ENCODE measurements around the gene PNMA8B.
"Not testable (repeated sequence)": the region's sequence is repeated elsewhere in the genome, so short reads cannot be mapped to it uniquely, and the experiment has no call there.

The PNMA8B gene

DNA sequence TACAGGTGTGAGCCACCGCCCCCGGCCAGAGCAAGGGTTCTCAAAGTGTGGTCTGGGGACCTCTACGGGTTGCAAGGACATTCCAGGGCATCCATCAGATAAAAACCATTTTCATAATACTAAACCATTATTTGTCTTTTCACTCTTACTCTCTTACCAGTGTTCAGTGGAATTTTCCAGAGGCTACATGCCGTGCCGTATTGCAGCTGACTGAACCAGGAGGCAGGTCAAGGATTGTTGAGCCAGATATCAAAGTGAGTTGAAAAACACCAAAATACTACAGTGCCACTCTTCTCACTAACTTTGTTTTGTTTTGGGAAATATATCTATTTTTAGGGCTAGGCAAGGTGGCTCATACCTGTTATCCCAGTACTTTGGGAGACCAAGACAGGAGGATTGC, 7.2 kb upstream of the PNMA8B start (continued):
- TF ChIP-seq, protein P1, sequence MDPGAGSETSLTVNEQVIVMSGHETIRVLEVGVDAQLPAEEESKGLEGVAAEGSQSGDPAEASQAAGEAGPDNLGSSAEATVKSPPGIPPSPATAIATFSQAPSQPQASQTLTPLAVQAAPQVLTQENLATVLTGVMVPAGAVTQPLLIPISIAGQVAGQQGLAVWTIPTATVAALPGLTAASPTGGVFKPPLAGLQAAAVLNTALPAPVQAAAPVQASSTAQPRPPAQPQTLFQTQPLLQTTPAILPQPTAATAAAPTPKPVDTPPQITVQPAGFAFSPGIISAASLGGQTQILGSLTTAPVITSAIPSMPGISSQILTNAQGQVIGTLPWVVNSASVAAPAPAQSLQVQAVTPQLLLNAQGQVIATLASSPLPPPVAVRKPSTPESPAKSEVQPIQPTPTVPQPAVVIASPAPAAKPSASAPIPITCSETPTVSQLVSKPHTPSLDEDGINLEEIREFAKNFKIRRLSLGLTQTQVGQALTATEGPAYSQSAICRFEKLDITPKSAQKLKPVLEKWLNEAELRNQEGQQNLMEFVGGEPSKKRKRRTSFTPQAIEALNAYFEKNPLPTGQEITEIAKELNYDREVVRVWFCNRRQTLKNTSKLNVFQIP (CRISPR knock-in tag; IDR thresholded peaks at IDR 0.05; ENCODE audit: borderline replicate concordance, low read depth): no peak
- TF ChIP-seq TCF4 (CRISPR knock-in tag; IDR thresholded peaks at IDR 0.05; ENCODE audit: borderline replicate concordance): no peak

DNA sequence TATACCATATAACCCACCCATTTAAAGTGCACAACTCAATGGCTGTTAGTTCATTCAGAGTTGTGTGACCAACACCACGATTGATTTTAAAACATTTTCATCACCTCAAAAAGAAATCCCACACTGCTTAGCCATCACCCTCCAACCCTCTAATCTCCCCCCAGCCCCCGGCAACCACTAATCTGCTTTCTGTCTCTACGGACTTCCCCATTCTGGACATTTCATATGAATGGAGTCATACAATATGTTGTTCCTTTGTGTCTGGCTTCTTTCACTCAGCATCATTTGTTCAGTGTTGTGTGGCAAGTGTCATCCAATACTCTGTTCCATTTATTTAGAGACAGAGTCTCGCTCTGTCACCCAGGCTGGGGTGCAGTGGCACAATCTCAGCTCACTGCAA, 4.0 kb upstream of the PNMA8B start:
- no peak for ATAC-seq
- no peak for TF ChIP-seq OSR1 (CRISPR knock-in tag; IDR thresholded peaks at IDR 0.05)
- TF ChIP-seq, protein P2, sequence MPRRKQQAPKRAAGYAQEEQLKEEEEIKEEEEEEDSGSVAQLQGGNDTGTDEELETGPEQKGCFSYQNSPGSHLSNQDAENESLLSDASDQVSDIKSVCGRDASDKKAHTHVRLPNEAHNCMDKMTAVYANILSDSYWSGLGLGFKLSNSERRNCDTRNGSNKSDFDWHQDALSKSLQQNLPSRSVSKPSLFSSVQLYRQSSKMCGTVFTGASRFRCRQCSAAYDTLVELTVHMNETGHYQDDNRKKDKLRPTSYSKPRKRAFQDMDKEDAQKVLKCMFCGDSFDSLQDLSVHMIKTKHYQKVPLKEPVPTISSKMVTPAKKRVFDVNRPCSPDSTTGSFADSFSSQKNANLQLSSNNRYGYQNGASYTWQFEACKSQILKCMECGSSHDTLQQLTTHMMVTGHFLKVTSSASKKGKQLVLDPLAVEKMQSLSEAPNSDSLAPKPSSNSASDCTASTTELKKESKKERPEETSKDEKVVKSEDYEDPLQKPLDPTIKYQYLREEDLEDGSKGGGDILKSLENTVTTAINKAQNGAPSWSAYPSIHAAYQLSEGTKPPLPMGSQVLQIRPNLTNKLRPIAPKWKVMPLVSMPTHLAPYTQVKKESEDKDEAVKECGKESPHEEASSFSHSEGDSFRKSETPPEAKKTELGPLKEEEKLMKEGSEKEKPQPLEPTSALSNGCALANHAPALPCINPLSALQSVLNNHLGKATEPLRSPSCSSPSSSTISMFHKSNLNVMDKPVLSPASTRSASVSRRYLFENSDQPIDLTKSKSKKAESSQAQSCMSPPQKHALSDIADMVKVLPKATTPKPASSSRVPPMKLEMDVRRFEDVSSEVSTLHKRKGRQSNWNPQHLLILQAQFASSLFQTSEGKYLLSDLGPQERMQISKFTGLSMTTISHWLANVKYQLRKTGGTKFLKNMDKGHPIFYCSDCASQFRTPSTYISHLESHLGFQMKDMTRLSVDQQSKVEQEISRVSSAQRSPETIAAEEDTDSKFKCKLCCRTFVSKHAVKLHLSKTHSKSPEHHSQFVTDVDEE (CRISPR knock-in tag; IDR thresholded peaks at IDR 0.05): no peak
- no peak for TF ChIP-seq ZFP3 (CRISPR knock-in tag; IDR thresholded peaks at IDR 0.05)
- no peak for TF ChIP-seq PPARA (CRISPR knock-in tag; IDR thresholded peaks at IDR 0.05; ENCODE audit: borderline replicate concordance)
- TF ChIP-seq ARNTL (CRISPR knock-in tag; IDR thresholded peaks at IDR 0.05; ENCODE audit: borderline replicate concordance, low read depth): no peak
- no peak for TF ChIP-seq CSRNP3 (CRISPR knock-in tag; IDR thresholded peaks at IDR 0.05)

- no peak for ATAC-seq
- TF ChIP-seq ZNF565 (CRISPR knock-in tag; conservative IDR thresholded peaks at IDR 0.05; ENCODE audit: low read depth): no peak
- no peak for TF ChIP-seq CSDC2 (CRISPR knock-in tag; IDR thresholded peaks at IDR 0.05)
- no peak for TF ChIP-seq CSRNP3 (CRISPR knock-in tag; IDR thresholded peaks at IDR 0.05)
These were observed 2.1 kb upstream of the PNMA8B start for GRCh38 chr19:46497773-46498172.

DNA sequence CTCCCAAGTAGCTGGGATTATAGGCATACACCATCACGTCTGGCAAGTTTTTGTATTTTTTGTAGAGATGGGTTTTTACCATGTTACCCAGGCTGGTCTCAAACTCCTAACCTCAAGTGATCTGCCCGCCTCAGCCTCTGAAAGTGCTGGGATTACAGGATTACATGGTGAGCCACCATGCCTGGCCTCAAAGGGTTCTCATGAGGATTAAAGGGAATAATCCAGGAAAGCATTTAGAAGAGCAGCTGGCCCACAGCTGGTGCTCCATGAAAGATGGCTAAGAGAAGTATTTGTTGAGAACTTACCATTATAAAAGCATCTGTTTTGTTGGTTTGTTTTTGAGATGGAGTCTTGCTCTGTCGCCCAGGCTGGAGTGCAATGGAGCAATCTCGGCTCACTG, 1.2 kb upstream of the PNMA8B start:
- ATAC-seq: not testable (repeated sequence)

DNA sequence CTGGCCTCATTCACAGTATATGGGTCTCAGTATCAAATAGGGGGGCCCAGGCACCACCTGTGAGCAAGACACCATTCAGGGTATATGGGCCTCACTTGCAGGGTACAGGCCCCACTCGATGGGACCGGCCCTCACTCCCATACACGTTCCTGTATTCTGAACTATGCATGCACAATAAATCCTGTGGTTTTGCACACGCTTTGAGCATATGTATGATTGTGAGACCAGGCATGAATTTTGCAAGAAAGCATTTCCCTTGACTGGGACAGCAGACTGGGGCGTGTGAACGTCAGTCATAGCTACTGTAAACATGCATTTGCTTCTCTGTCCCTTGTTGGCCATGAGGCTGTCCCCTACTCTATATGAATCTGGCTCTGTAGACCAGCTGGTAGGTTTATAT, 637 bp upstream of the PNMA8B start:
- no peak for ATAC-seq
- TF ChIP-seq, protein P1 (CRISPR knock-in tag; IDR thresholded peaks at IDR 0.05; ENCODE audit: borderline replicate concordance, low read depth): no peak
- TF ChIP-seq OSR1 (CRISPR knock-in tag; IDR thresholded peaks at IDR 0.05) (no peak), ARNTL (CRISPR knock-in tag; IDR thresholded peaks at IDR 0.05; ENCODE audit: borderline replicate concordance, low read depth) (no peak), SNAI2 (CRISPR knock-in tag; IDR thresholded peaks at IDR 0.05) (no peak), ZNF70 (CRISPR knock-in tag; IDR thresholded peaks at IDR 0.05) (no peak), GLIS3 (CRISPR knock-in tag; IDR thresholded peaks at IDR 0.05) (no peak), ZFP30 (CRISPR knock-in tag; IDR thresholded peaks at IDR 0.05) (no peak), PATZ1 (CRISPR knock-in tag; IDR thresholded peaks at IDR 0.05; ENCODE audit: borderline replicate concordance) (no peak), ISL1 (CRISPR knock-in tag; IDR thresholded peaks at IDR 0.05) (no peak), PPARA (CRISPR knock-in tag; IDR thresholded peaks at IDR 0.05; ENCODE audit: borderline replicate concordance) (no peak), TOX (CRISPR knock-in tag; IDR thresholded peaks at IDR 0.05; ENCODE audit: borderline replicate concordance) (no peak), RARB (CRISPR knock-in tag; IDR thresholded peaks at IDR 0.05) (no peak)
- TF ChIP-seq, protein P3, sequence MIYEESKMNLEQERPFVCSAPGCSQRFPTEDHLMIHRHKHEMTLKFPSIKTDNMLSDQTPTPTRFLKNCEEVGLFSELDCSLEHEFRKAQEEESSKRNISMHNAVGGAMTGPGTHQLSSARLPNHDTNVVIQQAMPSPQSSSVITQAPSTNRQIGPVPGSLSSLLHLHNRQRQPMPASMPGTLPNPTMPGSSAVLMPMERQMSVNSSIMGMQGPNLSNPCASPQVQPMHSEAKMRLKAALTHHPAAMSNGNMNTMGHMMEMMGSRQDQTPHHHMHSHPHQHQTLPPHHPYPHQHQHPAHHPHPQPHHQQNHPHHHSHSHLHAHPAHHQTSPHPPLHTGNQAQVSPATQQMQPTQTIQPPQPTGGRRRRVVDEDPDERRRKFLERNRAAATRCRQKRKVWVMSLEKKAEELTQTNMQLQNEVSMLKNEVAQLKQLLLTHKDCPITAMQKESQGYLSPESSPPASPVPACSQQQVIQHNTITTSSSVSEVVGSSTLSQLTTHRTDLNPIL (CRISPR knock-in tag; IDR thresholded peaks at IDR 0.05; ENCODE audit: low read depth): no peak
- TF ChIP-seq, protein P2 (CRISPR knock-in tag; IDR thresholded peaks at IDR 0.05): no peak
